ENCODE measurements around the gene KCNA5.

KCNA5 gene

GRCh38 chr12:5043589-5044419, at the start of gene KCNA5:
KCNA5 (plus strand) TSS chr12:5043879; CDS start chr12:5044148, 269 bp downstream.
- no peak for DNase-seq

DNA sequence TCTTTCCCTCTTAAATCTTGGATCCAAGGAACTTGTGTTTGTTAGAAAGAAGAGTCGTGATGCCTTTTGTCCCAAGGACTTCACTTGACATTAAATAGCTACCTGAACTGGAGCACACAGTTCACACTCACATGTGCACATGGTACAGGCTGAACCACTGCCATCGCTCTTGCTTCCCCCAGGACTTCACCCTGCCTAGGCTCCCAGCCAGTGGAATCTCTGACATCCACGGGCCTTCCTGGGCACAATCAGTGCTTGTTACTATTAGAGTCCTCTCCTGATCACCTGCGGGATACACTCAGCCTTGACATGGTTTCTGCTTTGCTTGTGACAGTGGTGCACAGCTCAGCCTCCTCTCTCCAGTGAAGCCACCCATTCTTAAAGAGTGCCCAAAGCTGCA, 49.1 kb upstream of the KCNA5 start:
- DNase-seq: no peak

- DNase-seq: no peak
Measured at GRCh38 chr12:4996714-4997113, 47.0 kb upstream of the KCNA5 start.

DNA sequence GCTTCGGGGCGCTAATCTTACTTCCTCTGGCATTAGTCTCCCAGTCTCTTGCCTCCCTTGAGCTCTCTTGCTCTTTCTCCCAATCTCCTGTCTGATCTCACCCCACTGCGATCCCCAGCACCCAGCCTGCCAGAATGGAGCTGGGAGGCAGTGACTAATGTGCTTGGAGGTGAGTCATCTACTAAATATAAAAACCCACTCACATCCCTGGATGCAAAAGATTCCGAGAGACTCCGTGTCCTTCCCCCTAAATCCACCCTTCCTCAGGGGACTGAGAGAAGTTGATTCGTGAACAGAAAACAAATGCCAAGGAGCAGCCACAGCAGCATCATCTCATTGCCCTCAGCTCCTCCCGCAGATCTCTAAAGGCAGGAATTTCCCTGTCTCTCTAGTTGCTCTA, 45.7 kb upstream of the KCNA5 start:
- DNase-seq: no peak

DNA sequence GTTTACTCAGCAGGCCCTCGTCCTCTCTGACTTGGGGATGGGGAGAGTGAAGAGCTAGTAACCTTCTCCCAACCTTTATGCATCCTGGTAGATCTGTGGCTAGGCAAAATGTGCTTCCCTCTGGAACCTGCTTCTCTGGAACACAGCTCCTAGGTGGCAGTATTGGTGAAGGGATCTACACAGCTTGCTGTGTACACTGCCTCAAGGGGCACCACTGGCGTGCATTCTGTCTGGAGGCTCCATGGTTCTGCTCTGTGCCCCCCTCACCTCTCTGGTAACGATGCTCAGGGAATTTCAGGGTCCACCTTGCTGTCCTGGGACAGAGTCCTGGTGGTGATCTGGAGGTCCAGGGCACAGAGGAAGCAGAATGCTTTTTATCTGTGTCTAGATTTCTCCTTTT, 43.5 kb upstream of the KCNA5 start:
- DNase-seq: no peak

DNA sequence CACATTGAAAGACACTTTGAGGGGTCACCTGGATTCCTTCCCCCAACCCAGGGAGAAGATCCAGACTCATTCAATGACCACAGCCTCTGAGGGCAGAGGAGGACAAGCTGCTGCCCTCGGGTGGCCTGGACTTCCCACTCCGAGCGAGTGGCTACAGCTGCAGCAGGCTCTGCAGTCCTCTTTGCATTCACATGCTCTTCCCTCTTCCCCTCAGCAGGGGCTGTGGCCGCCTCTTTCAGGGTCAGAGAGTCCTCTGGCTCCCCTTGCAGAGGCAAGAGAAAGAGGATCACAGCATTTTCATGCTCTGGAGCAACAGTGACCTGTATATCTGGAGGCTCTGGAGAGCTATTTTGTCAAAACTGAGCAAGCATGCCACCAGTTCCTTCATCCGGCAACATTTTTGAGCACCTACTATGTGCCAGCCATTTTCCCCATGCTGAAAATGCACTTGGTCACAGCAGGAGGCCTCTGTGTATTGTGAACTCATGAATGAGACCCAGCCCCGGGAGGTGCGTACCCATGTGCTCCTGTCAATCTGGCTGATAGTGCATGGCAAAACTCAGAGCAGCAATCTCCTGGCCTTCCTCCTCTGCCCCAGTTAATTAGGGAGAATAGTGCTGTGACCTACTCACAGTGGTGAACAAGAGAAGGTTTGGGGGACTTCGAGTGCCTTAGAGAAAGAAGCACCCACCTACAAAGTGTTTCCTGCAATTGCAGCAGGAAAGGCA, 42.9 kb upstream of the KCNA5 start:
- DNase-seq: no peak

- peak; percentile 14 for DNase-seq
Measured at GRCh38 chr12:5003025-5003666, 40.5 kb upstream of the KCNA5 start.

- DNase-seq: no peak
Measured at GRCh38 chr12:5008661-5009060, 35.0 kb upstream of the KCNA5 start.

DNA sequence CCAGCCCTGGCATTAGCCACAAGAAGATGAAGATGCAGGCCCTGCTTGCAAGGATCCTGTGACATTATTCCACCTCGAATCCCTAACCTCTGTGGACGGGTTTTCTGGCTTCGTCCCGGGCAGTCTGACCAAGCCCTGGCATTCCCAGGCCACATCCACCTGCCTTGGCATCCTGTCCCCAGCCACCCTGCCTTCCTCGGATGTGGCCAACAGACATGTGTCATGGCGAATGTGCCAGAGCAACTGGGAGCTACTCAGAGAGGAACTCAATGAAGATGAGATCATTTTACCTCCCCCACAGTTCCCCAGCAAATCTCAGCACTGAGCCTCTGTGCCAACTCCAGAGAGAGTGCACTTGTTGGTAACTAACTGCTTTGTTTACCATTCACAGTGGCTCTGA, 33.5 kb upstream of the KCNA5 start:
- DNase-seq: no peak

DNA sequence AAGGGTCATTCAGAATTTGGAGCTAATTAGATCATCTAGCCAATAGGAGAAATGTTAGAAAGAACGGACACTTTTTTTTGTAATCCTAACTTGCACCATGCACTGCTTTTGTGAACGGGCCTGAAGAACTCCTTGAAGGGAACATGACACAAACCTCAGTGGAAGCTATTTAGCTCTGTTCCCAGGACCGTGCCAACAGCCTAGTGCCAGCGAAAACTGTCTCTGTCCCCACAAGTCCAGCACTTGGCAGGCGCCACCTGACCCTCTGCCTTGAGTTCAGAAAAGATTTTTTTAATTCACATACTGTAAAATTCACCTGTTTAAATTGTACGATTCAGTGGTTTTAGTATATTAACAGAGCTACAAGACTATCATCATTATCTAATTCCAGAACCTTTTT, 31.3 kb upstream of the KCNA5 start:
- DNase-seq: no peak

- DNase-seq: no peak
Measured at GRCh38 chr12:5013266-5013730, 30.4 kb upstream of the KCNA5 start.

GRCh38 chr12:5014269-5014668, 29.4 kb upstream of the KCNA5 start:
- DNase-seq: no peak

DNA sequence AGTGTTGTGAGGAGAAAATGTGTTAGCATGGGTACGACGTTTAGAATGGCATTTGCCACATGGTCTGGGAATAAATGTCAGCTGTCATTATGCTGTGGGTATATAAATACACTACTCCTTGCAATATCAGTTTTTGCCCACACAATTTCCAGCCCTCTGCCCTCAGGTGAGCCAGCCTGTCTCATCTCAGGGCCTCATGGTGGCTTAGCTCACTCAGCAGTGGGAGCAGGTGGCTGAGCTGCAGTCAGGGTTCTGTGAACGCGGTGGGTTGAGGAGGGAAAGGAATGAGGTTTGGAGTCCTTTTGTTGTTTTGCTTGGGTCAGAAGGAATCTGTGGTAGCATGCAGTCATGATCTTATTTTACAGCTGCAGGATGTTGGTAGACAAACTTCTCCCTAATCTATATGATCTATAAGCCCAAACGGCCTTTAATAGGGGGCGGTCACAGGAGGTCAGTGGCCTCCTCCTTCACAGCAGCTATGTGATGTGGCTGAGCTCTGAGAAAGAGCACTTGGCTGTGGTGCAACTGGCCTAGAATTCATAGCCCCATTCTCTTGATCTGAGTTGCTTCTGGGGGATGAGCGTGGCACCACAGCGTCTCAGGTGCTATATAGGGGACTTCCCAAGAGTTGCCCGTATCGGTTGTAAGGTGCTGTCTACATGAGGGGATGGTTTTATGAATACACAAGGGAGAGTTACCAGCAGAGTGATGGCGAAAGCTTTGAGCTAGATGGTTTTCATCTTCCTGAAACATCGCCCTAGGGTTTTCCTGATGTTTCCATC, 27.8 kb upstream of the KCNA5 start:
- no peak for DNase-seq

DNA sequence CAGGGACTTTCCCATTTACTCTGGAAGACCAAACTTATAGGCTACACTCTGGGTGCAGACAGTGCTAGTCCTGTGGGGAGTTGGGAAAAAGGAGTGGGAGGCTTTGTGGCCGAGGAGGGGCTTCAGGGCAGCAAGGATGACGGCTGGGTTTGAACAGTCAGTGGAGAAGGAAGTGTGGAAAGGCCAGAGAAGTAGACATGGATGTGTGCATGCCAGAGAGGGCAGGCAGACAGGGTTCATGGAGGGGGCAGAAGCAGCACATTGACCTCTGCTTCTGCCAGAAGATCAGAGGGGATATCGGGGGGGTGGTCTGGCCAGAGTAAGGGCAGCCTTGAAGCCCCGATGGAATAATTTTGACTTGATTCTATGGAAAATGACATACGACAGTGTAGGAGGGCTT, 27.2 kb upstream of the KCNA5 start:
- no peak for DNase-seq

- no peak for DNase-seq
Measured at GRCh38 chr12:5017638-5018348, 25.9 kb upstream of the KCNA5 start.

DNA sequence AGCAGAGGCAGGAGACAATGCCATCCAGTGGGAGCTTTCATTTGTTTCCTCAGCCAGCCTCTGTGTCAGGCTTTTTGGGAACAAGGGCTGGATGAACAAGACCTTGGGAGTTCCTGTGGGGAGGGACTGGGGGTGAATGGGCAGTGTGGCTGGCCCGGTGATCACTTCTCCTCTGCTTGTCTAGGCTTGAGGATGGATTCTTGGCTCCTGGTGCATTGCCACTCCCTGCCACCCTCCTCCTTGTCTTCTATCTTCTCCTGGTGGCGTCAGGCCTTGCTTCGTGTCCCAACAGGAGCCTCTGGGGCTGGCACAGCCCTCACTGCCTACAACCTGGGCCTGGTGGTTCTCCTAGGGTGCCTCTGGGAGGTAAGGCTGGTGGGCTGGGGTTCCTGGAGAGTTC, 25.0 kb upstream of the KCNA5 start:
- DNase-seq: no peak

GRCh38 chr12:5022025-5022424, 21.7 kb upstream of the KCNA5 start:
- no peak for DNase-seq

GRCh38 chr12:5022465-5023061, 21.1 kb upstream of the KCNA5 start:
- DNase-seq: peak; percentile 43

DNA sequence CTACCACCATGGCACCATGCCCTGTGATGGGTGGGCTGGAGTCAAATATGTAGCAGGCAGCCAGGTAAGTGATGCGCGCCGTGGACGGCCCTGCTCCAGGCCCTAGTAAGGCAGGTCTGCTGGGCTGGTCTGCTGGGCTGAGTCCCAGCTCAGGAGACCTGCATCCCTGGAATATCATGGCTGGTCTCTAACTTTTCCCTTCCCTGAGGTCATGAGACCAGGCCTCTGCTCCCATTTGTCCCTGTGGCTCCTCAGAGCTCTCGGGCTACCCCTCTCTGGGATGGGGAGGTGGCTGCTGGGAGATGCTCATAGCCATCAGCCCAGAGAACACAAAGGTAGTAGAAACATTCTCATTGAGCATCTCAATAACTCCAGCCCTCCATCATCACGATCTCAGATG, 19.8 kb upstream of the KCNA5 start:
- DNase-seq: no peak

DNA sequence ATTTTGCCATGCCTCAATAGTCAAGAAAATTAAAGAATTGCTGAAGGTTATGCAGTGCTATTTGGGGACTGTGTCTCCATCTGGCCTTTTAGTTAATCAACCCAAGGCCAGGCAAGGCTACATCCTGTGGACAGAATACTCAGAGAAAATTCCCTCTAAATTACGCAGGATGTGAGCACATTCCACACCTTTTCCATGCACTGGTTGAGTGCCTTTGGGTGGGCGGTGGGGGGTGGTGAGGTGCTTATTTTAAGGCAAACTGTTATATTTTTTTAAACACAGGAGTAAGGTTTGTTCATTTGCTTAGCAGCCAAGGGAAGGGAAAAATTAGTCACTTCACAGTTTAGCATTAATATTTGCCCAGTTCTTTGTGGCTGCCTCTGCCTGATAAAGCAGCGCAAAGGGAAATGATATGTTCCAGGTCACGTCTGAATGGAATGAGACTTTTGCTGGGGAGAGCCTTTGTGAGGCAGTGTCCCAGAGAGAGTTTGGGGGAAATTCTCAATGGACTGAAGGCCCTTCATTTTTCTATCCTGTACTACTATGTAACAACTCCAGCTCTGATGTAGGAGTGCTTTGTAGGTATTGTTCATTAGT, 17.2 kb upstream of the KCNA5 start:
- DNase-seq: no peak

DNA sequence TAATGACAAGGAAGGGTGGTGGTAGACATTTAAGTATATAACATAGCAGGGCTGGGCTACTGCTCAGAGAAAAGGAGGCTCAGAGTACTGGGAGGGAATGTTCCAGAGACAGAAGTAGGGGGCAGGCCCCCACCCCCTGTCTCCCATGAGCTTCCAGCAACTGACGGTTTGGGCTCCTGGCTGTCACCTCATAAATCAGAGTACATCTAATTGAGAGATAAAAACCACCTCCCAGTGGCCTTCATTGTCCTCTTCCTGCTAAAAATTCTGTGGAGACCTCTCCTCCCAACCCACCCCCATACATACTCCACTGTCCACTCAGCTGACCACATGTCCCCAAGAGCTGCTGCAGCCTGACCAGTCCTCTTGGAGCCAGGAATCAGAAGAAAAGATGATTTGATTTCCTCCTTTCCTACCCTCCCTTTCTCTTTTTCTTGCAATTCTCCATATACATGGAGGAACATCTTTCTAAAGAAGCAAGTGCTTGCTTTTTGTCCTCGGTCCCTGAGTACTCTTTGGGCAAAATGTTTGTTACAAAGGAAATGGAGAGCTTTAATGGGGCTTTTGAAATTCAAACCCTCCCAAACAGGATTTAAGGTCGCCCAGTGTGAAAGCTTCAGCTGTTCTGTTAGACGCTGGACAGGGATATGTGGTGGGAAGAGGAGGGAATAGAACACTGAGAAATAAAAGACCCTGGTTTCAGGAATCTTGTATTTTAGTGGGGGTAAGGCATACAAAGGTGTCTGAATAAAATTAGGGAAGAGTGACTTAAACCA, 16.4 kb upstream of the KCNA5 start:
- no peak for DNase-seq
